H1 (cell line): ENCODE results near the gene ADD1. TPM values are rescaled to one million over a fixed set of nuclear protein-coding genes. Genes with fewer than 3 reads are reported as not detected.

Experiments used
- CTCF ChIA-PET: fragments of 300-600 bp; sonication (Branson Sonifier 250); formaldehyde crosslinking; loops from one replicate; lab custom pipeline; 2021; ENCODE audit not compliant: partially characterized antibody; lab: Charles Lee
- POLR2A ChIA-PET: fragments of 300-600 bp; sonication (Branson Sonifier 250); formaldehyde crosslinking; loops from one replicate; lab custom pipeline; 2021; ENCODE audit warnings: inconsistent platforms; ENCODE audit not compliant: partially characterized antibody; lab: Charles Lee
- DNase-seq, 2 experiments: peaks; one replicate each; pipeline versions ENCODE4 v3.0.0 to v3.0.0-alpha.2; 2010 to 2022; ENCODE audit warnings: low spot score in 2 of 2, low read depth in 1 of 2, mixed read lengths in 1 of 2
- FAIRE-seq: peaks from 2 replicates; lab custom pipeline; 2011; peaks lifted over from hg19 to GRCh38; lab: Jason Lieb, UNC
- H2AFZ ChIP-seq: 2 replicates; pipeline ENCODE4 v1.8.1; 2012; ENCODE audit warnings: low read length, inconsistent platforms
- H2AK5ac ChIP-seq: 2 replicates; pipeline ENCODE4 v1.6.1; 2013; ENCODE audit warnings: low read depth, low read length
- H2BK120ac ChIP-seq: replicated peaks from 2 replicates; pipeline ENCODE3; 2013; ENCODE audit warnings: low read depth, low read length, inconsistent platforms
- H2BK12ac ChIP-seq: 2 replicates; pipeline ENCODE4 v1.6.1; 2013; ENCODE audit warnings: low read depth, low read length
- H2BK15ac ChIP-seq: 2 replicates; pipeline ENCODE4 v1.6.1; 2013; ENCODE audit warnings: low read length
- H2BK20ac ChIP-seq: 2 replicates; pipeline ENCODE4 v1.6.1; 2013; ENCODE audit warnings: low read length
- H2BK5ac ChIP-seq: 2 replicates; pipeline ENCODE4 v1.6.1; 2013; ENCODE audit warnings: low read depth, low read length
- H3K14ac ChIP-seq: 2 replicates; pipeline ENCODE4 v1.6.1; 2013; ENCODE audit warnings: inconsistent platforms; ENCODE audit not compliant: insufficient read length
- H3K18ac ChIP-seq: 2 replicates; pipeline ENCODE4 v1.6.1; 2013; ENCODE audit warnings: low read length; ENCODE audit errors: extremely low read depth
- H3K23ac ChIP-seq: 2 replicates; pipeline ENCODE4 v1.6.1; 2013; ENCODE audit warnings: inconsistent platforms; ENCODE audit not compliant: insufficient read length
- H3K23me2 ChIP-seq: 2 replicates; pipeline ENCODE4 v1.6.1; 2013; ENCODE audit warnings: low read depth, low read length
- H3K27ac ChIP-seq: 2 replicates; pipeline ENCODE4 v1.6.1; 2011; ENCODE audit warnings: low read depth, low read length, inconsistent platforms
- H3K27me3 ChIP-seq, 4 experiments: replicated peaks in 1 of 4; 1 replicate in 1 of 4; 2 replicates in 3 of 4; pipeline versions ENCODE4 v1.6.1 to v1.8.1; 2011 to 2013; ENCODE audit warnings: low read length in 3 of 4, mild to moderate bottlenecking in 3 of 4, inconsistent platforms in 2 of 4, mixed read lengths in 2 of 4, moderate library complexity in 1 of 4; ENCODE audit not compliant: control insufficient read depth in 3 of 4, insufficient read depth in 3 of 4; ENCODE audit errors: extremely low read depth in 1 of 4
- H3K36me3 ChIP-seq, 4 experiments: 2 replicates each; pipeline versions ENCODE4 v1.6.1 to v1.8.1; 2011 to 2013; ENCODE audit warnings: mild to moderate bottlenecking in 4 of 4, low read length in 3 of 4, moderate library complexity in 2 of 4, control low read depth in 1 of 4, inconsistent platforms in 1 of 4; ENCODE audit not compliant: insufficient read depth in 4 of 4, control insufficient read depth in 2 of 4
- H3K4ac ChIP-seq: replicated peaks from 2 replicates; pipeline ENCODE3; 2013; ENCODE audit warnings: low read length, low read depth, mixed read lengths, inconsistent platforms; ENCODE audit not compliant: insufficient read length
- H3K4me1 ChIP-seq, 4 experiments: replicated peaks in 1 of 4; 1 replicate in 1 of 4; 2 replicates in 3 of 4; pipeline versions ENCODE4 v1.6.1 to v1.8.1; 2011 to 2013; ENCODE audit warnings: low read length in 3 of 4, inconsistent platforms in 2 of 4, mixed read lengths in 1 of 4; ENCODE audit not compliant: insufficient read depth in 4 of 4, control insufficient read depth in 3 of 4
- H3K4me2 ChIP-seq, 2 experiments: 2 replicates each; pipeline versions ENCODE4 v1.6.1 to v1.8.1; 2011 to 2013; ENCODE audit warnings: low read depth in 2 of 2, low read length in 2 of 2, control low read depth in 1 of 2, inconsistent platforms in 1 of 2, mild to moderate bottlenecking in 1 of 2; ENCODE audit not compliant: insufficient read depth in 1 of 2
- H3K4me3 ChIP-seq, 4 experiments: fragments of 200-600, 300-600 bp in 1 of 4; sonication (generic), shearing (Covaris generic), sonication (Bioruptor Twin) in 1 of 4; 2 replicates each; pipeline versions ENCODE4 v1.5.1 to v1.8.1; 2011 to 2016; ENCODE audit warnings: low read length in 4 of 4, low read depth in 3 of 4, control low read depth in 2 of 4, inconsistent platforms in 2 of 4, mild to moderate bottlenecking in 2 of 4, mixed read lengths in 1 of 4, moderate library complexity in 1 of 4; ENCODE audit not compliant: insufficient read depth in 2 of 4; ENCODE audit errors: extremely low read depth in 1 of 4
- H3K56ac ChIP-seq: replicated peaks from 2 replicates; pipeline ENCODE3; 2013; ENCODE audit warnings: low read depth, mild to moderate bottlenecking, mixed read lengths, low read length, inconsistent platforms; ENCODE audit not compliant: insufficient read length
- H3K79me1 ChIP-seq: 2 replicates; pipeline ENCODE4 v1.6.1; 2013; ENCODE audit warnings: low read depth, low read length, control low read depth
- H3K79me2 ChIP-seq, 2 experiments: 2 replicates each; pipeline versions ENCODE4 v1.6.1 to v1.8.1; 2012 to 2013; ENCODE audit warnings: low read length in 2 of 2, mild to moderate bottlenecking in 2 of 2, inconsistent platforms in 1 of 2; ENCODE audit not compliant: insufficient read depth in 2 of 2, control insufficient read depth in 1 of 2
- H3K9ac ChIP-seq, 4 experiments: replicated peaks in 1 of 4; 1 replicate in 1 of 4; 2 replicates in 3 of 4; pipeline versions ENCODE4 v1.6.1 to v1.8.1; 2011 to 2013; ENCODE audit warnings: low read depth in 3 of 4, low read length in 3 of 4, control low read depth in 2 of 4, mild to moderate bottlenecking in 2 of 4, moderate library complexity in 2 of 4, inconsistent platforms in 1 of 4; ENCODE audit errors: extremely low read depth in 1 of 4
- H3K9me3 ChIP-seq, 2 experiments: 2 replicates each; pipeline versions ENCODE4 v1.6.1 to v1.8.1; 2012 to 2013; ENCODE audit warnings: mild to moderate bottlenecking in 2 of 2, moderate library complexity in 2 of 2, control low read depth in 1 of 2, inconsistent platforms in 1 of 2, low read depth in 1 of 2, low read length in 1 of 2, mixed read lengths in 1 of 2; ENCODE audit not compliant: insufficient read depth in 2 of 2
- H4K20me1 ChIP-seq, 2 experiments: replicated peaks in 1 of 2; 2 replicates each; pipeline versions ENCODE3 to v1.8.1; 2011 to 2013; ENCODE audit warnings: inconsistent platforms in 2 of 2, low read length in 2 of 2, mild to moderate bottlenecking in 1 of 2; ENCODE audit not compliant: insufficient read depth in 2 of 2, control insufficient read depth in 1 of 2
- H4K5ac ChIP-seq: 2 replicates; pipeline ENCODE4 v1.6.1; 2013; ENCODE audit warnings: low read length, low read depth, mixed read lengths, inconsistent platforms; ENCODE audit not compliant: insufficient read length
- H4K8ac ChIP-seq: 2 replicates; pipeline ENCODE4 v1.8.0; 2013; ENCODE audit warnings: mild to moderate bottlenecking, moderate library complexity, low read length, inconsistent platforms; ENCODE audit not compliant: insufficient read depth; ENCODE audit errors: extremely low read depth
- H4K91ac ChIP-seq: replicated peaks from 2 replicates; pipeline ENCODE3; 2013; ENCODE audit warnings: low read length, mixed read lengths, inconsistent platforms; ENCODE audit not compliant: insufficient read length
- BACH1 ChIP-seq: IDR thresholded peaks from 2 replicates; pipeline ENCODE4 v1.6.1; 2012; ENCODE audit warnings: low read length, improper control_type of control experiment
- CBX5 ChIP-seq: fragments of 300-800, 300-1000 bp; sonication (generic); IDR thresholded peaks from 2 replicates; pipeline ENCODE4 v1.7.1; 2016; ENCODE audit warnings: antibody characterized with exemption, low read length, low read depth
- EZH2 ChIP-seq: fragments of 200-600 bp; sonication (generic); IDR thresholded peaks from 2 replicates; pipeline ENCODE4 v1.7.1; 2012; ENCODE audit warnings: low read depth, mild to moderate bottlenecking, moderate library complexity, low read length, inconsistent platforms; ENCODE audit not compliant: severe bottlenecking
- GABPA ChIP-seq: IDR thresholded peaks from 2 replicates; pipeline ENCODE4 v1.6.1; 2011; ENCODE audit warnings: mild to moderate bottlenecking, low read length, moderate library complexity, borderline replicate concordance; ENCODE audit not compliant: insufficient read depth
- KDM4A ChIP-seq: IDR thresholded peaks from one replicate; pipeline ENCODE4 v1.7.1; 2012; ENCODE audit warnings: low read depth, mild to moderate bottlenecking, moderate library complexity, low read length, inconsistent platforms; ENCODE audit not compliant: severe bottlenecking
- MAFK ChIP-seq: IDR thresholded peaks from 2 replicates; pipeline ENCODE4 v1.6.1; 2012; ENCODE audit warnings: low read depth, mild to moderate bottlenecking, improper control_type of control experiment, low read length
- PHF8 ChIP-seq: fragments of 200-600 bp; sonication (generic); conservative IDR thresholded peaks from 2 replicates; pipeline ENCODE4 v1.7.1; 2012; ENCODE audit warnings: low read depth, mild to moderate bottlenecking, inconsistent platforms, low read length, moderate library complexity
- RBBP5 ChIP-seq: IDR thresholded peaks from 2 replicates; pipeline ENCODE4 v1.7.1; 2012; ENCODE audit warnings: low read depth, mild to moderate bottlenecking, inconsistent platforms, low read length, moderate library complexity, borderline replicate concordance
- TEAD4 ChIP-seq: IDR thresholded peaks from 2 replicates; pipeline ENCODE4 v1.6.1; 2012; ENCODE audit warnings: low read depth, low read length, inconsistent platforms, mixed read lengths
- USF2 ChIP-seq: IDR thresholded peaks from 2 replicates; pipeline ENCODE4 v1.6.1; 2011; ENCODE audit warnings: low read length, improper control_type of control experiment
- YY1 ChIP-seq: IDR thresholded peaks from 2 replicates; pipeline ENCODE4 v1.6.1; 2011; ENCODE audit warnings: low read depth, mild to moderate bottlenecking, low read length
- WGBS, 2 experiments: shearing (Covaris generic) in 1 of 2; methylation state at CpG; one replicate each; pipeline versions ENCODE4 v1.1.6 to v1.1.7; 2013 to 2015; ENCODE audit warnings: low lambda C conversion rate in 2 of 2, mixed read lengths in 2 of 2, inconsistent platforms in 1 of 2, low coverage in 1 of 2, missing lambda C conversion rate in 1 of 2; ENCODE audit not compliant: insufficient replicate concordance in 2 of 2, insufficient coverage in 1 of 2, insufficient read length in 1 of 2; ENCODE audit errors: extremely low coverage in 1 of 2, missing lambda C conversion rate in 1 of 2; 5-methylcytosine and 5-hydroxymethylcytosine counted together
- polyA plus RNA-seq, 7 experiments: library from polyadenylated mRNA; depleted of rRNA in 3 of 7; stranded (reverse) in 5 of 7; unstranded in 2 of 7; fragments of >200 nt in 5 of 7; fragments of 200-250 nt in 2 of 7; gene quantifications; 1 replicate in 5 of 7; 2 replicates in 1 of 7; 4 replicates in 1 of 7; pipeline versions ENCODE4 v1.2.1 to v1.2.3, GENCODE V29; 2011 to 2013; ENCODE audit warnings: missing spikeins in 2 of 7, mixed read lengths in 2 of 7
- total RNA-seq: library from RNA; stranded (reverse); fragmentation: NEBNext Ultra II Directional; extraction: Animal tissue kit (Norgen Biotek cat#: 25700); gene quantifications from 2 replicates; pipeline ENCODE4 v1.2.1, GENCODE V29; 2021

ADD1 gene
- total and polyA plus RNA-seq, 2 of the 8 experiments (the other 6 are each of a cell fraction or from before 2014, with no cell fraction given): 113 to 143 TPM

- DNase-seq: no peak
- H2AFZ ChIP-seq: peak overlapping the region; percentile 60; the same call in 1 of the 2 replicates
- H3K4me2 ChIP-seq: peak overlapping the region; percentile 74 to 84
- H4K8ac ChIP-seq: peak overlapping the region; percentile 71; the same call in 1 of the 2 replicates
- peak overlapping the region in 1 of 4 experiments; percentile 55; a peak in 1 of 7 replicates for H3K9ac ChIP-seq
- peaks cover 0 to 4% (median 0%) of the 10 kb centered on the region in 4 experiments; a peak in 2 of 8 replicates for H3K36me3 ChIP-seq
- no peak overlapping the region for H2AK5ac ChIP-seq
- no peak overlapping the region for H3K27ac ChIP-seq
- H3K79me2 ChIP-seq: peaks cover 2 to 25% of the 10 kb centered on the region in 2 experiments; a peak in 3 of 4 replicates
- no peak overlapping the region for H3K56ac ChIP-seq
- H2BK20ac ChIP-seq: no peak overlapping the region
- H3K18ac ChIP-seq: no peak overlapping the region
- H2BK120ac ChIP-seq: no peak overlapping the region
- H3K4ac ChIP-seq: no peak overlapping the region
- H3K4me3 ChIP-seq: peak overlapping the region; percentile 60 to 79 (median 76)
- H3K9me3 ChIP-seq: no peaks in the 10 kb centered on the region
- ChIA-PET POLR2A (interaction anchor here (0.6 to 3.4 kb wide), 13 partner anchors 8 to 389 kb away, joined by 3 to 13 read pairs (median 4); no protein-coding TSS in a partner anchor), CTCF (interaction anchor here (0.8 to 6.4 kb wide), 5 partner anchors 10 to 201 kb away, joined by 3 to 60 read pairs (median 5); no protein-coding TSS in a partner anchor)
- H3K14ac ChIP-seq: no peak overlapping the region
- no peak overlapping the region for H4K91ac ChIP-seq
- no peak overlapping the region for H2BK15ac ChIP-seq
- H3K23me2 ChIP-seq: peaks cover 16% of the 10 kb centered on the region; the same call in 1 of the 2 replicates
- peaks cover 2 to 7% of the 10 kb centered on the region in 2 experiments for H4K20me1 ChIP-seq
- H2BK5ac ChIP-seq: no peak overlapping the region
- no peak overlapping the region for H4K5ac ChIP-seq
- TF ChIP-seq TEAD4 (no peak), YY1 (no peak), BACH1 (no peak), PHF8 (peak; percentile 38; the same call in 1 of the 2 replicates), GABPA (no peak), CBX5 (no peak), KDM4A (peak; percentile 21), EZH2 (peak; percentile 25), RBBP5 (0 out of 2 replicates have a peak, but pooled peaks have one; percentile 13), USF2 (no peak), MAFK (no peak)
- peaks cover 3 to 9% (median 6%) of the 10 kb centered on the region in 4 experiments; a peak in 5 of 7 replicates for H3K4me1 ChIP-seq
- no peak overlapping the region for H3K23ac ChIP-seq
- WGBS, 2 experiments: 20% methylated on average over 15 of the region's 38 CpGs; no CpG with 5 or more reads in 1 of the 2 experiments
- H2BK12ac ChIP-seq: no peak overlapping the region
- no peak for FAIRE-seq
- peaks cover 0 to 7% (median 6%) of the 10 kb centered on the region in 4 experiments; a peak in 4 of 7 replicates for H3K27me3 ChIP-seq
- peaks cover 5% of the 10 kb centered on the region; the same call in 1 of the 2 replicates for H3K79me1 ChIP-seq
Measured at GRCh38 chr4:2963966-2964471, 120.4 kb downstream of the ADD1 start.
